ENCODE results near the gene KRT23. TPM values are rescaled to one million over a fixed set of nuclear protein-coding genes. Genes with fewer than 3 reads are reported as not detected.

Gene KRT23
- total RNA-seq, 1 experiment from 2014 or later, result not detected

GRCh38 chr17:40888196-40888720, 49.2 kb downstream of the KRT23 start:
- in situ Hi-C loops (cut with HindIII; ENCODE audit: low pct_unique_long_range_greater_than_20kb, low sequenced_read_pairs), result no loop called here
- no peak for DNase-seq (ENCODE audit: low read depth, low spot score)

- DNase-seq (ENCODE audit: low read depth, low spot score), result no peak
- in situ Hi-C loops (cut with HindIII; ENCODE audit: low pct_unique_long_range_greater_than_20kb, low sequenced_read_pairs), result no loop called here
These were observed 51.4 kb downstream of the KRT23 start for GRCh38 chr17:40886090-40886489.

- peak; percentile 33 for DNase-seq (ENCODE audit: low read depth, low spot score)
- in situ Hi-C loops (cut with HindIII; ENCODE audit: low pct_unique_long_range_greater_than_20kb, low sequenced_read_pairs), result no loop called here
These were observed 52.5 kb downstream of the KRT23 start, which contains the start of gene KRT20 for GRCh38 chr17:40884708-40885512. Gene KRT20, minus strand, starts transcription at chr17:40885242. Its CDS starts 57 bp downstream, at chr17:40885185.

- in situ Hi-C loops (cut with HindIII; ENCODE audit: low pct_unique_long_range_greater_than_20kb, low sequenced_read_pairs), result no loop called here
These were observed 53.7 kb downstream of the KRT23 start for GRCh38 chr17:40883626-40884334.

GRCh38 chr17:40883031-40883430, 54.4 kb downstream of the KRT23 start:
- in situ Hi-C loops (cut with HindIII; ENCODE audit: low pct_unique_long_range_greater_than_20kb, low sequenced_read_pairs), result no loop called here

More at GRCh38 chr17:40883626-40884334, 53.7 kb downstream of the KRT23 start:
- DNase-seq (ENCODE audit: low read depth, low spot score), result no peak

GRCh38 chr17:40879026-40879425, 58.4 kb downstream of the KRT23 start:
- DNase-seq (ENCODE audit: low read depth, low spot score), result no peak
- in situ Hi-C loops (cut with HindIII; ENCODE audit: low pct_unique_long_range_greater_than_20kb, low sequenced_read_pairs), result no loop called here

More at GRCh38 chr17:40883031-40883430, 54.4 kb downstream of the KRT23 start:
- DNase-seq (ENCODE audit: low read depth, low spot score), result no peak

- in situ Hi-C loops (cut with HindIII; ENCODE audit: low pct_unique_long_range_greater_than_20kb, low sequenced_read_pairs), result no loop called here
- DNase-seq (ENCODE audit: low read depth, low spot score), result no peak
These were observed 59.4 kb downstream of the KRT23 start for GRCh38 chr17:40878044-40878443.

- in situ Hi-C loops (cut with HindIII; ENCODE audit: low pct_unique_long_range_greater_than_20kb, low sequenced_read_pairs), result no loop called here
- no peak for DNase-seq (ENCODE audit: low read depth, low spot score)
These were observed 63.6 kb downstream of the KRT23 start for GRCh38 chr17:40873801-40874200.

GRCh38 chr17:40873255-40873654, 64.2 kb downstream of the KRT23 start:
- in situ Hi-C loops (cut with HindIII; ENCODE audit: low pct_unique_long_range_greater_than_20kb, low sequenced_read_pairs), result no loop called here
- no peak for DNase-seq (ENCODE audit: low read depth, low spot score)

Other genes starting within 250 kb of the KRT23 start
- not detected in 2 replicates for gene KRT24, start 233.9 kb downstream of the KRT23 start, total RNA-seq (2014; rRNA removed; shearing (Covaris generic))
- 0.05 and 0.27 TPM in 2 replicates for gene KRT25, start 182.3 kb downstream of the KRT23 start, total RNA-seq (2014; rRNA removed; shearing (Covaris generic))
- not detected in 2 replicates for gene KRT26, start 165.4 kb downstream of the KRT23 start, total RNA-seq (2014; rRNA removed; shearing (Covaris generic))
- gene KRT27, start 155.1 kb downstream of the KRT23 start, total RNA-seq (2014; rRNA removed; shearing (Covaris generic)), result 5.9 and 6.9 TPM in 2 replicates
- gene KRT28, start 137.7 kb downstream of the KRT23 start, total RNA-seq (2014; rRNA removed; shearing (Covaris generic)), result not detected in 2 replicates
- 8.1 and 15.9 TPM in 2 replicates for gene KRT10, start 115.0 kb downstream of the KRT23 start, total RNA-seq (2014; rRNA removed; shearing (Covaris generic))
- 0.59 and 0.82 TPM in 2 replicates for gene KRT12, start 70.4 kb downstream of the KRT23 start, total RNA-seq (2014; rRNA removed; shearing (Covaris generic))
- not detected in 2 replicates for gene KRT20, start 52.4 kb downstream of the KRT23 start, total RNA-seq (2014; rRNA removed; shearing (Covaris generic))
- not detected in 2 replicates for gene KRT39, start 29.3 kb upstream of the KRT23 start, total RNA-seq (2014; rRNA removed; shearing (Covaris generic))
- gene KRT40, start 46.7 kb upstream of the KRT23 start, total RNA-seq (2014; rRNA removed; shearing (Covaris generic)), result not detected in 2 replicates
- not detected in 2 replicates for gene KRTAP3-3, start 56.5 kb upstream of the KRT23 start, total RNA-seq (2014; rRNA removed; shearing (Covaris generic))
- not detected in 2 replicates for gene KRTAP3-2, start 62.3 kb upstream of the KRT23 start, total RNA-seq (2014; rRNA removed; shearing (Covaris generic))
- not detected in 2 replicates for gene KRTAP3-1, start 71.5 kb upstream of the KRT23 start, total RNA-seq (2014; rRNA removed; shearing (Covaris generic))
- not detected in 2 replicates for gene KRTAP1-5, start 89.6 kb upstream of the KRT23 start, total RNA-seq (2014; rRNA removed; shearing (Covaris generic))
- gene KRTAP1-4, start 92.5 kb upstream of the KRT23 start, total RNA-seq (2014; rRNA removed; shearing (Covaris generic)), result not detected in 2 replicates
- gene KRTAP1-3, start 97.2 kb upstream of the KRT23 start, total RNA-seq (2014; rRNA removed; shearing (Covaris generic)), result not detected in 2 replicates
- not detected in 2 replicates for gene KRTAP1-1, start 103.8 kb upstream of the KRT23 start, total RNA-seq (2014; rRNA removed; shearing (Covaris generic))
- not detected in 2 replicates for gene KRTAP2-1, start 109.7 kb upstream of the KRT23 start, total RNA-seq (2014; rRNA removed; shearing (Covaris generic))
- gene KRTAP2-2, start 117.6 kb upstream of the KRT23 start, total RNA-seq (2014; rRNA removed; shearing (Covaris generic)), result not detected in 2 replicates
- not detected in 2 replicates for gene KRTAP2-3, start 122.5 kb upstream of the KRT23 start, total RNA-seq (2014; rRNA removed; shearing (Covaris generic))
- gene KRTAP2-4, start 128.2 kb upstream of the KRT23 start, total RNA-seq (2014; rRNA removed; shearing (Covaris generic)), result not detected in 2 replicates
- gene KRTAP4-7, start 146.5 kb upstream of the KRT23 start, total RNA-seq (2014; rRNA removed; shearing (Covaris generic)), result not detected in 2 replicates
- not detected in 2 replicates for gene KRTAP4-8, start 160.5 kb upstream of the KRT23 start, total RNA-seq (2014; rRNA removed; shearing (Covaris generic))
- gene KRTAP4-16, start 164.6 kb upstream of the KRT23 start, total RNA-seq (2014; rRNA removed; shearing (Covaris generic)), result not detected in 2 replicates
- not detected in 2 replicates for gene KRTAP4-9, start 167.7 kb upstream of the KRT23 start, total RNA-seq (2014; rRNA removed; shearing (Covaris generic))
- gene KRTAP4-11, start 180.7 kb upstream of the KRT23 start, total RNA-seq (2014; rRNA removed; shearing (Covaris generic)), result not detected in 2 replicates
- gene KRTAP4-12, start 186.5 kb upstream of the KRT23 start, total RNA-seq (2014; rRNA removed; shearing (Covaris generic)), result not detected in 2 replicates
- gene KRTAP4-6, start 202.9 kb upstream of the KRT23 start, total RNA-seq (2014; rRNA removed; shearing (Covaris generic)), result not detected in 2 replicates
- gene KRTAP4-5, start 212.2 kb upstream of the KRT23 start, total RNA-seq (2014; rRNA removed; shearing (Covaris generic)), result not detected in 2 replicates
- gene KRTAP4-4, start 223.1 kb upstream of the KRT23 start, total RNA-seq (2014; rRNA removed; shearing (Covaris generic)), result not detected in 2 replicates
- gene KRTAP4-3, start 230.6 kb upstream of the KRT23 start, total RNA-seq (2014; rRNA removed; shearing (Covaris generic)), result not detected in 2 replicates
- gene KRTAP4-2, start 240.6 kb upstream of the KRT23 start, total RNA-seq (2014; rRNA removed; shearing (Covaris generic)), result not detected in 2 replicates
- not detected in 2 replicates for gene KRTAP4-1, start 247.3 kb upstream of the KRT23 start, total RNA-seq (2014; rRNA removed; shearing (Covaris generic))